HepG2 (cell line): Measurements from ENCODE around the gene CEACAM18. TPM values are rescaled to one million over a fixed set of nuclear protein-coding genes. Genes with fewer than 3 reads are reported as not detected.

ENCODE experiments used
- ATAC-seq: fragments of 200-7000 bp; cut with Tn5 transposase; 3 replicates; pipeline ENCODE4 v1.9.1; 2020; ENCODE audit warnings: mild to moderate bottlenecking, moderate library complexity
- BruUV-seq: library from RNA; stranded (reverse); fragments of 400-500 nt; replicated peaks from 2 replicates; lab custom pipeline; 2021; lab: Mats Ljungman, UMichigan
- CTCF ChIA-PET: fragments of 300-600 bp; formaldehyde crosslinking; extraction: SDS; loops from one replicate; lab custom pipeline; 2021; ENCODE audit warnings: low total read pairs, inconsistent platforms, low intra/inter-chr PET ratio; lab: Yijun Ruan, JAX
- POLR2A ChIA-PET: fragments of 350-600 bp; sonication (Branson Sonifier 250); formaldehyde crosslinking; loops from one replicate; lab custom pipeline; 2020; ENCODE audit warnings: antibody characterized with exemption, inconsistent platforms; lab: Yijun Ruan, JAX
- DNase-seq: peaks from one replicate; pipeline ENCODE4 v3.0.0-alpha.2; 2015; ENCODE audit warnings: low spot score
- FAIRE-seq: peaks from 3 replicates; lab custom pipeline; 2011; peaks lifted over from hg19 to GRCh38; lab: Jason Lieb, UNC
- H2AFZ ChIP-seq: one replicate; pipeline ENCODE4 v1.6.1; 2011; ENCODE audit warnings: low read length, inconsistent platforms
- H3K27ac ChIP-seq: fragments of 300-600 bp; 3 replicates; pipeline ENCODE4 v1.8.0; 2011; ENCODE audit warnings: mixed run types, mild to moderate bottlenecking, mixed read lengths, low read length, inconsistent platforms; ENCODE audit not compliant: insufficient read depth; ENCODE audit errors: extremely low read length
- H3K27me3 ChIP-seq, 2 experiments: fragments of 200-600 bp in 1 of 2; 2 replicates in 1 of 2; 3 replicates in 1 of 2; pipeline versions ENCODE4 v1.6.0 to v1.8.0; 2011; ENCODE audit warnings: low read length in 2 of 2, mild to moderate bottlenecking in 2 of 2, moderate library complexity in 2 of 2, inconsistent platforms in 1 of 2; ENCODE audit not compliant: insufficient read depth in 2 of 2, control insufficient read depth in 1 of 2
- H3K36me3 ChIP-seq, 2 experiments: fragments of 200-600 bp in 1 of 2; replicated peaks in 1 of 2; 2 replicates in 1 of 2; 3 replicates in 1 of 2; pipeline versions ENCODE4 v1.5.1 to v1.8.0; 2011; ENCODE audit warnings: low read length in 2 of 2, inconsistent platforms in 1 of 2; ENCODE audit not compliant: insufficient read depth in 2 of 2, control insufficient read depth in 1 of 2
- H3K4me1 ChIP-seq: 2 replicates; pipeline ENCODE4 v1.5.1; 2012; ENCODE audit warnings: low read length, inconsistent platforms; ENCODE audit not compliant: insufficient read depth
- H3K4me2 ChIP-seq: 2 replicates; pipeline ENCODE4 v1.6.0; 2011; ENCODE audit warnings: low read depth, low read length, inconsistent platforms
- H3K4me3 ChIP-seq, 3 experiments: fragments of 200-600 bp in 1 of 3; sonication (generic), shearing (Covaris generic) in 1 of 3; replicated peaks in 1 of 3; 2 replicates each; pipeline ENCODE4 v1.5.1; 2011 to 2016; ENCODE audit warnings: low read length in 3 of 3, inconsistent platforms in 2 of 3, low read depth in 2 of 3, mild to moderate bottlenecking in 2 of 3, control low read depth in 1 of 3, mixed read lengths in 1 of 3; ENCODE audit not compliant: insufficient read depth in 1 of 3
- H3K79me2 ChIP-seq: one replicate; pipeline ENCODE4 v1.6.1; 2011; ENCODE audit warnings: low read length, inconsistent platforms; ENCODE audit not compliant: insufficient read depth
- H3K9ac ChIP-seq: 2 replicates; pipeline ENCODE4 v1.6.0; 2011; ENCODE audit warnings: mild to moderate bottlenecking, low read depth, low read length, inconsistent platforms; ENCODE audit not compliant: insufficient read depth
- H3K9me3 ChIP-seq: 2 replicates; pipeline ENCODE4 v1.5.1; 2012; ENCODE audit warnings: mild to moderate bottlenecking, low read length
- H4K20me1 ChIP-seq: 2 replicates; pipeline ENCODE4 v1.6.0; 2011; ENCODE audit warnings: inconsistent platforms, mild to moderate bottlenecking, low read length, moderate library complexity; ENCODE audit not compliant: insufficient read depth
- ASH2L ChIP-seq: fragments of 300-600, 200-600 bp; sonication (generic); IDR thresholded peaks from 2 replicates; pipeline ENCODE4 v1.7.0; 2017; ENCODE audit warnings: low read depth, mild to moderate bottlenecking, moderate library complexity, mixed read lengths, low read length; ENCODE audit not compliant: insufficient read length
- ATF7 ChIP-seq, 2 experiments: fragments of 450-650 bp in 1 of 2; sonication (generic) in 1 of 2; formaldehyde crosslinking in 1 of 2; IDR thresholded peaks; 2 replicates each; pipeline versions ENCODE4 v1.4.0 to v1.6.1; 2016 to 2020; ENCODE audit warnings: antibody characterized with exemption in 1 of 2, mild to moderate bottlenecking in 1 of 2, missing genetic modification reagents in 1 of 2
- DZIP1 ChIP-seq: sonication (generic); formaldehyde crosslinking; IDR thresholded peaks from 2 replicates; pipeline ENCODE4 v1.5.0; 2020; ENCODE audit warnings: mild to moderate bottlenecking, missing genetic modification reagents
- FOXA3 ChIP-seq: IDR thresholded peaks from 2 replicates; pipeline ENCODE4 v1.6.1; 2016; ENCODE audit warnings: missing genetic modification reagents, missing compliant biosample characterization
- MBNL3 ChIP-seq: fragments of 250-450 bp; sonication (Bioruptor Pico); conservative IDR thresholded peaks from 2 replicates; pipeline ENCODE4 v1.8.0; 2022; ENCODE audit warnings: mild to moderate bottlenecking, inconsistent platforms
- RNF2 ChIP-seq: fragments of 450-650 bp; conservative IDR thresholded peaks from 2 replicates; pipeline ENCODE4 v1.6.1; 2016; ENCODE audit warnings: low read depth
- SNAPC2 ChIP-seq: sonication (generic); formaldehyde crosslinking; IDR thresholded peaks from 2 replicates; pipeline ENCODE4 v1.8.1; 2022; ENCODE audit warnings: mild to moderate bottlenecking, missing genetic modification reagents
- TCF7 ChIP-seq: sonication (generic); IDR thresholded peaks from 2 replicates; pipeline ENCODE4 v1.6.1; 2016; ENCODE audit warnings: antibody characterized with exemption, low read depth
- ZBTB20 ChIP-seq: sonication (generic); formaldehyde crosslinking; IDR thresholded peaks from 2 replicates; pipeline ENCODE4 v1.8.1; 2023; ENCODE audit warnings: missing genetic modification reagents, low read depth, mild to moderate bottlenecking, borderline replicate concordance
- ZBTB4 ChIP-seq: sonication (generic); formaldehyde crosslinking; IDR thresholded peaks from 2 replicates; pipeline ENCODE4 v1.4.0; 2020; ENCODE audit warnings: missing genetic modification reagents, mild to moderate bottlenecking, borderline replicate concordance
- ZFP41 ChIP-seq: sonication (generic); formaldehyde crosslinking; IDR thresholded peaks from 2 replicates; pipeline ENCODE4 v1.4.0; 2020; ENCODE audit warnings: mild to moderate bottlenecking, missing genetic modification reagents, borderline replicate concordance
- ZKSCAN5 ChIP-seq: sonication (generic); formaldehyde crosslinking; IDR thresholded peaks from 2 replicates; pipeline ENCODE4 v1.5.1; 2020; ENCODE audit warnings: mild to moderate bottlenecking, missing genetic modification reagents
- ZNF296 ChIP-seq: sonication (generic); formaldehyde crosslinking; conservative IDR thresholded peaks from 2 replicates; pipeline ENCODE4 v1.5.0; 2020; ENCODE audit warnings: mild to moderate bottlenecking, missing genetic modification reagents
- ZNF501 ChIP-seq: sonication (generic); formaldehyde crosslinking; IDR thresholded peaks from 2 replicates; pipeline ENCODE4 v1.5.1; 2020; ENCODE audit warnings: mild to moderate bottlenecking, moderate library complexity, missing genetic modification reagents
- ZNF547 ChIP-seq: sonication (generic); formaldehyde crosslinking; IDR thresholded peaks from 2 replicates; pipeline ENCODE4 v1.5.1; 2020; ENCODE audit warnings: mild to moderate bottlenecking, missing genetic modification reagents
- ZNF550 ChIP-seq: sonication (generic); formaldehyde crosslinking; IDR thresholded peaks from 2 replicates; pipeline ENCODE4 v1.4.0; 2020; ENCODE audit warnings: mild to moderate bottlenecking, missing genetic modification reagents, borderline replicate concordance
- ZNF580 ChIP-seq: IDR thresholded peaks from 2 replicates; pipeline ENCODE4 v1.6.1; 2016; ENCODE audit warnings: low read depth, borderline replicate concordance
- ZNF746 ChIP-seq: sonication (generic); formaldehyde crosslinking; IDR thresholded peaks from 2 replicates; pipeline ENCODE4 v1.8.0; 2022; ENCODE audit warnings: mild to moderate bottlenecking, missing genetic modification reagents
- ZNF790 ChIP-seq: sonication (generic); formaldehyde crosslinking; IDR thresholded peaks from 2 replicates; pipeline ENCODE4 v1.8.0; 2022; ENCODE audit warnings: missing genetic modification reagents, mild to moderate bottlenecking, borderline replicate concordance
- WGBS: methylation state at CpG from one replicate; pipeline ENCODE4 v1.1.6; 2017; ENCODE audit warnings: low lambda C conversion rate; 5-methylcytosine and 5-hydroxymethylcytosine counted together
- in situ Hi-C: cut with HindIII; loops from 2 replicates; pipeline ENCODE4 v1.10.0; 2017; ENCODE audit warnings: low pct_unique_long_range_greater_than_20kb; ENCODE audit not compliant: extremely low pct_ligation_motif_present
- intact Hi-C: fragments of 100-400 bp; cut with micrococcal nuclease; formaldehyde crosslinking; loops from one replicate; pipeline ENCODE4 v1.10.0; 2022; ENCODE audit not compliant: unreplicated experiment
- polyA plus RNA-seq, 8 experiments: library from polyadenylated mRNA; depleted of rRNA in 3 of 8; stranded (reverse) in 7 of 8; unstranded in 1 of 8; fragments of >200 nt; fragmentation: Illumina TruSeq in 4 of 8; extraction: Trizol in 4 of 8; gene quantifications; 2 replicates each; pipeline versions ENCODE4 v1.2.1 to v1.2.3, GENCODE V29; 2011 to 2016; ENCODE audit warnings: low read depth in 4 of 8, missing spikeins in 1 of 8, mixed read lengths in 1 of 8; ENCODE audit not compliant: insufficient read depth in 1 of 8
- total RNA-seq, 5 experiments: library from RNA; depleted of rRNA; stranded (reverse); fragments of >200 nt; fragmentation: Illumina TruSeq; extraction: Trizol; gene quantifications; 2 replicates each; pipeline ENCODE4 v1.2.3, GENCODE V29; 2016; ENCODE audit warnings: low read depth in 1 of 5

The CEACAM18 gene
- total and polyA plus RNA-seq, 2 of the 13 experiments (the other 11 are each of a cell fraction or from before 2014, with no cell fraction given) = not detected

GRCh38 chr19:51457351-51458013 is 20.9 kb upstream of the CEACAM18 start:
- FAIRE-seq (no peak), ATAC-seq (no peak), DNase-seq (no peak)
- Histone ChIP-seq H3K4me2 (no peak overlapping the region), H3K27me3 (peaks cover 10 to 48% of the 10 kb centered on the region in 2 experiments; a peak in 4 of 5 replicates), H2AFZ (no peak overlapping the region), H3K27ac (no peak overlapping the region), H3K4me1 (peaks cover 18% of the 10 kb centered on the region; the same call in 1 of the 2 replicates), H3K79me2 (no peaks in the 10 kb centered on the region), H3K9ac (no peak overlapping the region), H3K9me3 (no peaks in the 10 kb centered on the region), H3K4me3 (no peak overlapping the region), H3K36me3 (no peaks in the 10 kb centered on the region), H4K20me1 (no peaks in the 10 kb centered on the region)
- 0% methylated on average over 1 of the region's 11 CpGs for WGBS
- no TSS peak for BruUV-seq
- ChIA-PET CTCF (no interaction called here), POLR2A (no interaction called here)
- intact Hi-C loops (no loop called here), in situ Hi-C loops (no loop called here)
- TF ChIP-seq ZNF746 (CRISPR knock-in tag) = no peak
- TF ChIP-seq TCF7 = no peak
- no peak for TF ChIP-seq ZNF296
- TF ChIP-seq ASH2L = no peak
- TF ChIP-seq ZNF790 (CRISPR knock-in tag) = no peak
- no peak for TF ChIP-seq ZNF547 (CRISPR knock-in tag)
- no peak for TF ChIP-seq ZBTB4
- no peak for TF ChIP-seq ATF7 (IDR thresholded peaks at IDR 0.05)
- no peak for TF ChIP-seq ATF7 (CRISPR knock-in tag; IDR thresholded peaks at IDR 0.05)
- TF ChIP-seq ZNF501 = no peak
- TF ChIP-seq ZBTB20 (CRISPR knock-in tag) = no peak
- TF ChIP-seq ZKSCAN5 (CRISPR knock-in tag) = no peak
- no peak for TF ChIP-seq MBNL3 (CRISPR knock-in tag)
- no peak for TF ChIP-seq FOXA3 (CRISPR knock-in tag)
- no peak for TF ChIP-seq DZIP1 (CRISPR knock-in tag)
- TF ChIP-seq SNAPC2 (CRISPR knock-in tag) = no peak
- TF ChIP-seq ZNF550 (CRISPR knock-in tag) = no peak
- no peak for TF ChIP-seq RNF2
- TF ChIP-seq ZNF580 (CRISPR knock-in tag) = no peak
- TF ChIP-seq ZFP41 (CRISPR knock-in tag) = no peak
